GM19324 (cell line): Measurements from ENCODE around the gene IGF1R.
"Not testable (repeated sequence)": the region's sequence is repeated elsewhere in the genome, so short reads cannot be mapped to it uniquely, and the experiment has no call there.

Experiments
- ATAC-seq: cut with Tn5 transposase; IDR thresholded peaks from one replicate; pipeline ENCODE4 v1.9.1; 2021; ENCODE audit warnings: mild to moderate bottlenecking, moderate library complexity; ENCODE audit not compliant: unreplicated experiment, low FRiP score

IGF1R gene

GRCh38 chr15:98965134-98965491 is 316.8 kb downstream of the IGF1R start:
- not testable (repeated sequence) for ATAC-seq

- ATAC-seq: no peak
Measured at GRCh38 chr15:98965597-98965996, 317.3 kb downstream of the IGF1R start.

DNA sequence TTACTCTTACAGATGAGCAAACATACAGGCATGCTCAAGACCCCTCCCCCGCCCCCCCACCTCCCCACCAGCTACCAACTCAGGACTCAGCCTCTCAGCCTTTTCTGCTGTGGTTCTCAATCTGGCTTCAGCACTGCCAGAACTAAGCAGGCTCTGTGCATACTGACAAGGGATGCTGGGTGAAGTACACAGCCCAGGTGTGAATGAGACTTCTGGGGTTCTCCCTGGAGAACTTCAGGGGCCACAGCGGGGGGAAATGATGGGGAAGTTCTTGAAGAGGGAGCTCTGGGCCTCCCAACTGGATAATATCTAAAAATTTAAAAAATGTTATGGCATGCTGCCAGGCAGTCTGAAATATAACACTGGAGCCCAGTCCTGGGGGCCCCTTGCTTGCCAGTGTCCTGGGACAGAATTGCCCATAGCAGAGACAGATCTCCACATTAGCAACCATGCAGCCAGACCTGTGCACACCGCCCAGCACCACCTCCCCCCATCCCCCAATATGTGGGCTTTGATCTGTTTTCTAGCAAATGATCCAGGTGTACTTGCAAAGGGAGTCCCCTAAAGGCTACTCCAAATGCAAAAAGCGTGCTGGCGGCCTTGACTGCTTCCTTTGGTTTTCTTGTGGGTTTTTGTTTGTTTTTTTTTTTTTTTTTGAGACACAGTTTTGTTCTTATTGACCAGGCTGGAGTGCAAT is 317.9 kb downstream of the IGF1R start:
- no peak for ATAC-seq

GRCh38 chr15:98967096-98967495 is 318.8 kb downstream of the IGF1R start:
- no peak for ATAC-seq

- no peak for ATAC-seq
Measured at GRCh38 chr15:98967916-98968315, 319.6 kb downstream of the IGF1R start.

- no peak for ATAC-seq
Measured at GRCh38 chr15:98968576-98968975, 320.2 kb downstream of the IGF1R start.

GRCh38 chr15:98969126-98969735 is 320.9 kb downstream of the IGF1R start:
- no peak for ATAC-seq

DNA sequence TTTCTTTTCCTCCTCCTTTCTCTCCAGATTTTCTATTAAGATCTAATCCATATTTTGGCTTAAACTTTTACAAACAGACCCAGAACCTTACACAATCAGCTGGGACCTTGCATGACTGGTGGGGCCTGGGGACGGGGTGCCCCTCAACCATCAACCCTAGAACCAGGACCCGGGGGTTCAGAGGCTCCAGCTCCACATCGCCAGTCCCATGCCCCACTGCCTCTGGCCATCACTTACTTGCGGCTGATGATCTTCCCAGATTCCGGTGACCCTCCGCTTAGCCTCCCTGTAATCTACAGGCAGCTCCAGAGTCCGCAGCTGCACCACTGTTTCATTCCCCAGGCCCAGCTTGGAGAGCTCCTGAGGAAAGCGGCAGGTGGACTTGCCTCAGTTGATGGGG is 322.5 kb downstream of the IGF1R start:
- no peak for ATAC-seq

GRCh38 chr15:98976500-98976899 is 328.2 kb downstream of the IGF1R start:
- no peak for ATAC-seq

- no peak for ATAC-seq
Measured at GRCh38 chr15:98977441-98977840, 329.1 kb downstream of the IGF1R start.

- ATAC-seq: no peak
Measured at GRCh38 chr15:98978153-98978552, 329.8 kb downstream of the IGF1R start.

DNA sequence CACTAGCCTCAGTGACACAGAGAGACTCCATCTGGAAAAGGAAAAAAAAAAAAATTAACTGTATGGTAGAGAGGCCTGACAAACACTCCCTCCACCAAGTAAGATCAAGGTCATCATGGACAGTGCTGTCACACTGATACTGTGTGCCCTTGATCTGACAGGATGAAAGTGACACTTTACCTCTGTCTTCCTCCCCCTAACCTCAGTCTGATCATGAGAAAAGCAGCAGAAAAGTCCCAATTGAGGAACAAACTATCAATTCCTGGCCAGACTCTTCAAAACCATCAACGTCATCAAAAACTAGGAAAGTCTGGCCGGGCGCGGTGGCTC is 332.5 kb downstream of the IGF1R start:
- ATAC-seq: no peak

- ATAC-seq: no peak
Measured at GRCh38 chr15:98981851-98982722, 333.7 kb downstream of the IGF1R start.

- ATAC-seq: no peak
Measured at GRCh38 chr15:98983334-98983733, 335.0 kb downstream of the IGF1R start.

GRCh38 chr15:98986281-98986680 is 337.9 kb downstream of the IGF1R start:
- ATAC-seq: no peak

DNA sequence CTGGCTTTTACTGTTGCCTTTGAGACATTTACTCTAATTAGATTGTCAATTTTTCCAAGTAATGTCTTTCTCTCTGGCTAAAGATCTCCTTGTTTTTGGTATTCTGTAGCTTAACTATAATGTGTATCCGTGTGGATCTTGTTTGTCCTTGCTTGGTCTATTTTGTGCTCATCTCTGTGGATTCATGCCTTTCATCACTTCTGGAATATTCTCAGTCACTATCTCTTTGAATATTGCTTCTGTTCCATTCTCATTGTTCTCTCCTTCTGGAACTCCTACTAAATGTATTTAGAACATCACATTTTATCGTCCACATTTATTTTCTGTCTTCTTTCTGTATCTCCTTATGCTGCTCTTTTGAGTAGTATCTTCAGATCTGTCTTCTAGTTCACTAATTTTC is 346.6 kb downstream of the IGF1R start:
- ATAC-seq: no peak

DNA sequence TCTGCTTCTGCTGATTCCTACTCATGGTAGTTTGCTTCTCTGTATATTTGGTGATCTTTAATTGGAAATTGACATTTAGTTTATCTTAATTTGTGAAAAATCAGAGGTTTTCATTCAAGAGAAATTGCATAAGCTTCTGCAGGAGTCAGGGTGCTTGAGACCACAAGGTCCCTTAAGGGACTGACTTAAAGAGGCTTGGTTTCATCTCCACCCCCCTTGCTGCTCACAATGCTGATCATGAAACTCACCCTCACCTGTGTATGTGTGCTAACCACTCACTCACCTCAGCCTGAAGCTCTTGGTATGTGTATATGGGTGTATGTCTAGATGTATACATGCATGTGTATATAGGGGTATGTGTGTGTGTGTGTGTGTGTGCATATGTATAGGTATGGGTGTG is 347.8 kb downstream of the IGF1R start:
- ATAC-seq: no peak

DNA sequence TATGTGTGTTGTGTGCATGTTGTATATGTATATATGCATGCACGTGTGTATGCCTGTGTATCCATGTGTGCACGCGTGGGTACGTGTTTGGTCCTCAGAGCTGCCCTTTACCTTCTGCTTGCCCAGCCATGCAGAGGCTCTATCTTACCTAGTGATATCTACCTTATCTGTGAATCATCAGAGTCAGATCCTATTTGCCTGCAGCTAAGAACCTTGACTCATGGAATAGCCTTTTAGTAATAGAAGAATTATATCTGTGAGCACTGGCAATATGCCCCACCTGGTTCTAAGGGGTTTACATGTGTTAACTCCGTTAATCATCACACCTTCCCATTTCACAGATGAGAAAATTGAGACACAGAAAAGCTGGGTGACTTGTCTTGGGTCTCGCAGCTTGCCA is 348.3 kb downstream of the IGF1R start:
- ATAC-seq: no peak

GRCh38 chr15:98997312-98997711 is 349.0 kb downstream of the IGF1R start:
- ATAC-seq: no peak

- ATAC-seq: no peak
Measured at GRCh38 chr15:98997755-98998154, 349.4 kb downstream of the IGF1R start.

GRCh38 chr15:98998279-98998678 is 349.9 kb downstream of the IGF1R start:
- no peak for ATAC-seq

- ATAC-seq: no peak
Measured at GRCh38 chr15:98999233-98999632, 350.9 kb downstream of the IGF1R start.
